ENCODE data around the gene R3HCC1L. TPM values are rescaled to one million over a fixed set of nuclear protein-coding genes. Genes with fewer than 3 reads are reported as not detected.

The R3HCC1L gene
- total RNA-seq, 1 donor = 12.1 TPM

DNA sequence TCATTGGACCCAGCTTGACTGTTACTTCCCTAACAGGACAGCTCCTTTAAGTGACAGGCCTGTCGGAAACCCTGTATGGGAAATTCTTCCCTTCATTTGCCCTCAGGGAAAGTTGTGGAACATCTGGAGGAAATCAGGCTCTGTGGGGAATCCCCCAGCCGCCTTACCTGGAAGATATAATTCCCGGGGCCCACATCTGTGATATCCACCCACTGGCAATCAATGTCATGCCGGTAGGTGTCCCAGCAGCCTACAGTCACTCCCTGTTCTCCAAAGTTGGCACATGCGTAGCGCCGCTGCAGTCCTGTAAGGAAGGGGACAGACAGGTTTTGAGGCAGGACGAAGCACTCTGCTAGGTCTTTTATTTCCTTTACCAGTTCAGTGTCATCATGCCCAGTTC, 116.9 kb downstream of the R3HCC1L start:
- no peak for DNase-seq (ENCODE audit: low read depth)

DNA sequence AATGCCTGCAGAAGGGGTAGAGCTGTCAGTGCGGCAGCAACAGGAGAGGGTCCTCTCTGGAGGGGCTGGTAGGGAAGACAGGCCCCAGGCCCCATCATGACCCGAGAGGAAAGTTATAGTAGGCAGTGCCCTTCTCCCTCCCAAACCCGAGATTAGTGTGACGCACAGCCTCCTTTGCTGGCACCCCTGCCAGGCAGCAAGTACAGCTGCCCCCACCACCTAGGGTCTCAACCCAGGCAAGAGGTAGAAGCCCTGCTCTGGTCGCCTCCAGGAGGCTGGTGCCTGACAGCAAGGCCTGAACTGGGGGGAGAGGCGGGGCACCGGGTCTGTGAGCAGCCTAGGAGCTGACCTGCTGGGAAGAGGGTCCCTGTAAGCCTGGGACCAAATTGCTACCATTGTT, 118.0 kb downstream of the R3HCC1L start:
- DNase-seq (ENCODE audit: low read depth) = no peak

More for the DNA sequence above, 116.9 kb downstream of the R3HCC1L start:
- no peak for TF ChIP-seq CTCF (IDR thresholded peaks at IDR 0.05; ENCODE audit: insufficient read depth, low read depth, low read length)
- H3K4me3 ChIP-seq (ENCODE audit: low read depth, low read length) = no peak overlapping the region

DNA sequence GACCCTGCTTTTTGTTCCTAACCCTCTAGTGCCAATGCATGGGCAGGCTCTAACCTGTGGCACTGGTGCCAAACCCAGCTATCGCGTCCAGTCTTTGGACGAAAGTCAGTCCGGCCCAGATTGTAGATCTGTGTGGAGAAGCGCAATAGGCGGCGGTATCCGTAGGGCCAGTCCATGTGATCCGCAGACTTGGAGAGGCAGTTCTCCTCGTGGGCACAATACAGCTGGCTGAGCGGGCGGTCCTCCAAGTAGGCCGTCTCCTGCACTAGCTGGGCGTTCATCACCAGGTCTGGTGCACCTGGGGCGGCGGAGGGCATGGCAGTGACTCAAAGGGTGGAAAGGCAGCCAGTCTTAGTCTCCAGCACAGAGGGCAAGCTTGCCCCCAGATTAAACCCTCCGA, 119.0 kb downstream of the R3HCC1L start:
- no peak for TF ChIP-seq CTCF (IDR thresholded peaks at IDR 0.05; ENCODE audit: insufficient read depth, low read depth, low read length)
- DNase-seq (ENCODE audit: low read depth) = no peak
- no peak overlapping the region for H3K4me3 ChIP-seq (ENCODE audit: low read depth, low read length)

More for the DNA sequence above, 118.0 kb downstream of the R3HCC1L start:
- TF ChIP-seq CTCF (IDR thresholded peaks at IDR 0.05; ENCODE audit: insufficient read depth, low read depth, low read length) = no peak
- H3K4me3 ChIP-seq (ENCODE audit: low read depth, low read length) = no peak overlapping the region

GRCh38 chr10:98254234-98254974, 119.9 kb downstream of the R3HCC1L start:
- H3K4me3 ChIP-seq (ENCODE audit: low read depth, low read length) = no peak overlapping the region
- TF ChIP-seq CTCF (IDR thresholded peaks at IDR 0.05; ENCODE audit: insufficient read depth, low read depth, low read length) = no peak
- DNase-seq (ENCODE audit: low read depth) = no peak

- no peak for TF ChIP-seq CTCF (IDR thresholded peaks at IDR 0.05; ENCODE audit: insufficient read depth, low read depth, low read length)
Observed at GRCh38 chr10:98255146-98255877, 120.9 kb downstream of the R3HCC1L start.

DNA sequence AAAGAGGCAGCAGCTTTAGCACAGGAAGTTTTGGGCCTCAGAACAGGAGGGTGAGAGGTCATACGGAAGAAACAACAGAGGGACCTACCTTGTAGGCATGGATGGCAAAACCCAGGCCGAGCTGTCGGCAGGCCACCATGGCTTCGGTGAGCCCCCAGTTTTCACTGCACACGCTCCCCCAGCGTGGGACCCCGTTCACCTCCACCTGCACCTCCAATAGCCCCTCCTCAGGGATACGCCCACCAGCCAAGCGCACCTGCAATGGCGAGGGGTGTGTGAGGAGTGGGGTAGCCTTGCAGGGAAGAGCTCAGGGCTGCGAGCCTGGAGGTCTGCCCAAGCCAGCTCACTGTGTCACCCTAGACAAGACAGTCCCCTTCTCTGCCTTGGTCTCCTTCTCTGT, 122.2 kb downstream of the R3HCC1L start:
- TF ChIP-seq CTCF (IDR thresholded peaks at IDR 0.05; ENCODE audit: insufficient read depth, low read depth, low read length) = no peak
- no peak overlapping the region for H3K4me3 ChIP-seq (ENCODE audit: low read depth, low read length)
- no peak for DNase-seq (ENCODE audit: low read depth)

More at GRCh38 chr10:98255146-98255877, 120.9 kb downstream of the R3HCC1L start:
- no peak for DNase-seq (ENCODE audit: low read depth)
- no peak overlapping the region for H3K4me3 ChIP-seq (ENCODE audit: low read depth, low read length)

Measured in fibroblast of villous mesenchyme (primary cell).